ENCODE results near the gene KLHL26.
"Not testable (repeated sequence)": the region's sequence is repeated elsewhere in the genome, so short reads cannot be mapped to it uniquely, and the experiment has no call there.

The KLHL26 gene

GRCh38 chr19:18592732-18593131, 44.1 kb upstream of the KLHL26 start:
- not testable (repeated sequence) for H3K36me3 ChIP-seq (ENCODE audit: control insufficient read depth in 1 of 2, insufficient read depth in 2 of 2, low read length in 2 of 2); H3K4me3 ChIP-seq (ENCODE audit: low read depth in 1 of 2, low read length in 2 of 2); H3K9me3 ChIP-seq (ENCODE audit: control insufficient read depth in 1 of 2, low read length in 2 of 2); H3K9ac ChIP-seq (ENCODE audit: low read depth in 1 of 2, low read length in 2 of 2); H3K27ac ChIP-seq (ENCODE audit: low read depth, low read length)
- H3K27me3 ChIP-seq (ENCODE audit: control insufficient read depth in 1 of 2, insufficient read depth in 2 of 2, low read length in 2 of 2), result peaks cover 15 to 18% of the 10 kb centered on the region in 2 donors
- H3K4me1 ChIP-seq (ENCODE audit: control insufficient read depth in 1 of 2, insufficient read depth in 2 of 2, low read length in 2 of 2), result peaks cover 21 to 38% of the 10 kb centered on the region in 2 donors

- H3K27me3 ChIP-seq (ENCODE audit: control insufficient read depth in 1 of 2, insufficient read depth in 2 of 2, low read length in 2 of 2), result peaks cover 19 to 26% of the 10 kb centered on the region in 2 donors
- H3K27ac ChIP-seq (ENCODE audit: low read depth, low read length), result no peak overlapping the region
- H3K36me3 ChIP-seq (ENCODE audit: control insufficient read depth in 1 of 2, insufficient read depth in 2 of 2, low read length in 2 of 2), result peaks cover 3 to 9% of the 10 kb centered on the region in 2 donors
- H3K4me1 ChIP-seq (ENCODE audit: control insufficient read depth in 1 of 2, insufficient read depth in 2 of 2, low read length in 2 of 2), result peaks cover 14 to 30% of the 10 kb centered on the region in 2 donors
- no peaks in the 10 kb centered on the region for H3K9me3 ChIP-seq (ENCODE audit: control insufficient read depth in 1 of 2, low read length in 2 of 2)
- H3K4me3 ChIP-seq (ENCODE audit: low read depth in 1 of 2, low read length in 2 of 2), result no peak overlapping the region
- H3K9ac ChIP-seq (ENCODE audit: low read depth in 1 of 2, low read length in 2 of 2), result no peak overlapping the region
These were observed 43.3 kb upstream of the KLHL26 start for GRCh38 chr19:18593367-18594095.

GRCh38 chr19:18594096-18594823, 42.6 kb upstream of the KLHL26 start:
- Histone ChIP-seq H3K9ac (ENCODE audit: low read depth in 1 of 2, low read length in 2 of 2) (no peak overlapping the region), H3K36me3 (ENCODE audit: control insufficient read depth in 1 of 2, insufficient read depth in 2 of 2, low read length in 2 of 2) (peaks cover 3 to 9% of the 10 kb centered on the region in 2 donors), H3K9me3 (ENCODE audit: control insufficient read depth in 1 of 2, low read length in 2 of 2) (no peaks in the 10 kb centered on the region), H3K4me1 (ENCODE audit: control insufficient read depth in 1 of 2, insufficient read depth in 2 of 2, low read length in 2 of 2) (peaks cover 14 to 28% of the 10 kb centered on the region in 2 donors), H3K4me3 (ENCODE audit: low read depth in 1 of 2, low read length in 2 of 2) (peak overlapping the region; percentile 43 to 49), H3K27me3 (ENCODE audit: control insufficient read depth in 1 of 2, insufficient read depth in 2 of 2, low read length in 2 of 2) (peaks cover 25 to 30% of the 10 kb centered on the region in 2 donors), H3K27ac (ENCODE audit: low read depth, low read length) (no peak overlapping the region)

DNA sequence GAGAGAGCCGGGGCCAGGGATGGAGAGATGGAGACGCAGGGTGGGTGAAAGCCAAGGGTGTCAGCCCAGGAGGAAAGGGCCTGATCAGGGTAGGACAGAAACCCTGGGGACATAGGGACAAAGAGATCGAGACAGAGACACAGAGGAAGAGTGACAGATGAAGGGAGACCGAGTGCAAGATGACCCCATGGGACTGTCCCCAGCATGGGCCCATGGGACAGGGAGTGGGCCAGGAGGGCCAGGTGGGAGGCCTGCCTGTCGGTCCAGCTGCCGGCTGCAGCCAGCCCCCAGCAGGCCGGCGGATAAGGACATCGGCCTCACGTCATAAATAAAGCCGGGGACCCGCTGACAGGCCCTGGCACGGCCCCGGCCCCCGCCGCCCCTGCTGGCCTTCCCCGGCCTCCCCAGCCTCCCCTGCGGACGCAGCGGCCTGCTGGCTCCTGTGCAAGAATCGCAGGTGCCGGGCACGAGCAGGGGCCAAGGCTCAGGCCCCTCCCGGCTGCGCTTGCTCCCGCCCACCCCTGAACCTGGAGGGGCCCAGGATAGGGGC, 41.9 kb upstream of the KLHL26 start:
- H3K9ac ChIP-seq (ENCODE audit: low read depth in 1 of 2, low read length in 2 of 2), result no peak overlapping the region
- no peaks in the 10 kb centered on the region for H3K9me3 ChIP-seq (ENCODE audit: control insufficient read depth in 1 of 2, low read length in 2 of 2)
- H3K4me1 ChIP-seq (ENCODE audit: control insufficient read depth in 1 of 2, insufficient read depth in 2 of 2, low read length in 2 of 2), result peaks cover 9 to 21% of the 10 kb centered on the region in 2 donors
- peak overlapping the region; percentile 17 to 49 for H3K4me3 ChIP-seq (ENCODE audit: low read depth in 1 of 2, low read length in 2 of 2)
- H3K27ac ChIP-seq (ENCODE audit: low read depth, low read length), result no peak overlapping the region
- peaks cover 3 to 9% of the 10 kb centered on the region in 2 donors for H3K36me3 ChIP-seq (ENCODE audit: control insufficient read depth in 1 of 2, insufficient read depth in 2 of 2, low read length in 2 of 2)
- peaks cover 31 to 36% of the 10 kb centered on the region in 2 donors for H3K27me3 ChIP-seq (ENCODE audit: control insufficient read depth in 1 of 2, insufficient read depth in 2 of 2, low read length in 2 of 2)

DNA sequence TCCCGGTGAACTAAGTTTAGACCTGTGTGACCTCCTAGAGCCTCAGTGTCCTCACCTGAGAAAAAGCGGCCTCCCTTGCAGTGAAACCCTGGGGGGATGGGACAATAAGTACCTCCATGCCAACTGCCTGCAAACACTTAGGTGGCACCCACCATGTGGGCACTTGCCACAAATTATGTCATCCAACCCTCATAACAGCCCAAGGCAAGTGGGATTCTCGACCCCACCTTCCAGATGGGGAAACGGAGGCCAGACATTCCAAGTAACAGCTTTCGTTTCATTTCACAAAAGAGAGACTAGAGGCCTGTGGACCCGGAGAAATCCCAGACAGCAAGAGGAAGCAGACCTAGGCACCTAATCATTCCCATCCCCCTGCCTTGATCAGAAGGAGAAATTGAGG, 41.4 kb upstream of the KLHL26 start:
- H3K9ac ChIP-seq (ENCODE audit: low read depth in 1 of 2, low read length in 2 of 2), result no peak overlapping the region
- peaks cover 31 to 37% of the 10 kb centered on the region in 2 donors for H3K27me3 ChIP-seq (ENCODE audit: control insufficient read depth in 1 of 2, insufficient read depth in 2 of 2, low read length in 2 of 2)
- peaks cover 8 to 15% of the 10 kb centered on the region in 2 donors for H3K4me1 ChIP-seq (ENCODE audit: control insufficient read depth in 1 of 2, insufficient read depth in 2 of 2, low read length in 2 of 2)
- H3K27ac ChIP-seq (ENCODE audit: low read depth, low read length), result no peak overlapping the region
- no peak overlapping the region for H3K4me3 ChIP-seq (ENCODE audit: low read depth in 1 of 2, low read length in 2 of 2)
- H3K36me3 ChIP-seq (ENCODE audit: control insufficient read depth in 1 of 2, insufficient read depth in 2 of 2, low read length in 2 of 2), result peaks cover 3 to 7% of the 10 kb centered on the region in 2 donors
- no peaks in the 10 kb centered on the region for H3K9me3 ChIP-seq (ENCODE audit: control insufficient read depth in 1 of 2, low read length in 2 of 2)

GRCh38 chr19:18596752-18597157, 40.1 kb upstream of the KLHL26 start:
- Histone ChIP-seq H3K36me3 (ENCODE audit: control insufficient read depth in 1 of 2, insufficient read depth in 2 of 2, low read length in 2 of 2) (no peaks in the 10 kb centered on the region), H3K27me3 (ENCODE audit: control insufficient read depth in 1 of 2, insufficient read depth in 2 of 2, low read length in 2 of 2) (peaks cover 35 to 39% of the 10 kb centered on the region in 2 donors), H3K4me3 (ENCODE audit: low read depth in 1 of 2, low read length in 2 of 2) (no peak overlapping the region), H3K4me1 (ENCODE audit: control insufficient read depth in 1 of 2, insufficient read depth in 2 of 2, low read length in 2 of 2) (peaks cover 8 to 11% of the 10 kb centered on the region in 2 donors), H3K27ac (ENCODE audit: low read depth, low read length) (no peak overlapping the region), H3K9ac (ENCODE audit: low read depth in 1 of 2, low read length in 2 of 2) (no peak overlapping the region), H3K9me3 (ENCODE audit: control insufficient read depth in 1 of 2, low read length in 2 of 2) (no peaks in the 10 kb centered on the region)

DNA sequence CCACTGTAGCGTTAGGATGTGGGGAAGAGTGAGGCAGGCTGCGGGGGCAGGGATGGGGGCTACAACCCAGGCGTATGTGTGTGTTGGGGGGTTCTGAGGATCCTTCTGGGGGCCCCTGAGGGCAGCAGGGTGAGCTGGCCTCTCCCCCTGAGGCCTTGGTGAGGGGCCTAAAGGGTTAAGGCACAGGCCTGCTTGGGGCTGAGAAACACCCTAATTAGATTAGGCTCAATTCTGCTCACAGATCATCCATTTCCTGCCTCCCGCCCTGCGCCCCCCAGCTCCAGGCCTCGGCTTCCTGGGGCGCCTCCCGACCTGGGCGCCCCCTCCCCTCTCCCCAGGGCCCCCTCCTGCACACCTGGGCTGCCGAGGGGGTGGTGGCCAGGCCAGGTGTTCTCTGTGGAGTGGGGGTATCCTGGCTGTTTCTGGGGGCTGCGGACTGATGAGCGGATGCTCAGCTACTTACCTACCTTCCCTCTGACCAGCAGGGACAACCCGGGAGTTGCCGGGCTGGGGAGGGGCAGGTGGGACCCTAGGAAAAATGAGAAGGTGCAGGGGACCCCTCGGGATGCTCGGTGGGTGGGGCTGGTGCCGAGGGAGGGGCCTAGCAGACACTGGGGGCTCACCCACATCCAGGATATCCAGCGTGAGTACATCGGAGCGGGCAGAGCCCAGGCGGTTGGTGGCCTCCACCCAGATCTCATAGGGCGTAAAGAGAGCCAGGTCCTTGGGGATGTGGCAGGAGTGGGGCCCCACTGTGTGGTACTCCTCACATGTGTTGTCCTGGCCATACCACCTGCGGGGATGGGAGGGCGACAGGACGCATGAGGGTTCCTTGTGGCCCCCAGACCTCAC, 38.8 kb upstream of the KLHL26 start:
- Histone ChIP-seq H3K4me1 (ENCODE audit: control insufficient read depth in 1 of 2, insufficient read depth in 2 of 2, low read length in 2 of 2) (peaks cover 8 to 11% of the 10 kb centered on the region in 2 donors), H3K4me3 (ENCODE audit: low read depth in 1 of 2, low read length in 2 of 2) (no peak overlapping the region), H3K27ac (ENCODE audit: low read depth, low read length) (no peak overlapping the region), H3K36me3 (ENCODE audit: control insufficient read depth in 1 of 2, insufficient read depth in 2 of 2, low read length in 2 of 2) (no peaks in the 10 kb centered on the region), H3K27me3 (ENCODE audit: control insufficient read depth in 1 of 2, insufficient read depth in 2 of 2, low read length in 2 of 2) (peaks cover 41 to 45% of the 10 kb centered on the region in 2 donors), H3K9ac (ENCODE audit: low read depth in 1 of 2, low read length in 2 of 2) (no peak overlapping the region), H3K9me3 (ENCODE audit: control insufficient read depth in 1 of 2, low read length in 2 of 2) (no peaks in the 10 kb centered on the region)

DNA sequence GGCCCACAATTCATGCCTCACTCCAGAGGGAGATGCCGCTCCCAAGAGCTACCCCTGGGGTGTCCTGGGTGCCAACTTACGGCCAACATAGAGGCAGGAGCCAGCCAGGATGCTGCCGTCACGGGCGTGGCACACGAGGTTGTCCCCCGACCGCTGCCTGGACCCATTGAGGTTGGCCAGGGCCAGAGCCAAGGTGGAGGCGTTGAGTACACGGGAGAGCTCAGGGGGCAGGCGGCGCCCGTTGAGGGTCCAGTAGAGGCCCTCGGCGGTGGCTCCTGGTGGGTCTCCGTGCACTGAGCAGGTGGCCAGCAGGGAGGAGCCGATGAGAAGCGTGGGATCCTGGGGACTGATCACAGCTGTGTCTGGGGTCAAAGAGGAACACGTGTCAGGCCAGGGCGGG, 37.3 kb upstream of the KLHL26 start:
- H3K4me1 ChIP-seq (ENCODE audit: control insufficient read depth in 1 of 2, insufficient read depth in 2 of 2, low read length in 2 of 2), result peaks cover 7 to 10% of the 10 kb centered on the region in 2 donors
- no peak overlapping the region for H3K27ac ChIP-seq (ENCODE audit: low read depth, low read length)
- peaks cover 53 to 57% of the 10 kb centered on the region in 2 donors for H3K27me3 ChIP-seq (ENCODE audit: control insufficient read depth in 1 of 2, insufficient read depth in 2 of 2, low read length in 2 of 2)
- no peaks in the 10 kb centered on the region for H3K36me3 ChIP-seq (ENCODE audit: control insufficient read depth in 1 of 2, insufficient read depth in 2 of 2, low read length in 2 of 2)
- H3K9me3 ChIP-seq (ENCODE audit: control insufficient read depth in 1 of 2, low read length in 2 of 2), result no peaks in the 10 kb centered on the region
- no peak overlapping the region for H3K9ac ChIP-seq (ENCODE audit: low read depth in 1 of 2, low read length in 2 of 2)
- H3K4me3 ChIP-seq (ENCODE audit: low read depth in 1 of 2, low read length in 2 of 2), result no peak overlapping the region

DNA sequence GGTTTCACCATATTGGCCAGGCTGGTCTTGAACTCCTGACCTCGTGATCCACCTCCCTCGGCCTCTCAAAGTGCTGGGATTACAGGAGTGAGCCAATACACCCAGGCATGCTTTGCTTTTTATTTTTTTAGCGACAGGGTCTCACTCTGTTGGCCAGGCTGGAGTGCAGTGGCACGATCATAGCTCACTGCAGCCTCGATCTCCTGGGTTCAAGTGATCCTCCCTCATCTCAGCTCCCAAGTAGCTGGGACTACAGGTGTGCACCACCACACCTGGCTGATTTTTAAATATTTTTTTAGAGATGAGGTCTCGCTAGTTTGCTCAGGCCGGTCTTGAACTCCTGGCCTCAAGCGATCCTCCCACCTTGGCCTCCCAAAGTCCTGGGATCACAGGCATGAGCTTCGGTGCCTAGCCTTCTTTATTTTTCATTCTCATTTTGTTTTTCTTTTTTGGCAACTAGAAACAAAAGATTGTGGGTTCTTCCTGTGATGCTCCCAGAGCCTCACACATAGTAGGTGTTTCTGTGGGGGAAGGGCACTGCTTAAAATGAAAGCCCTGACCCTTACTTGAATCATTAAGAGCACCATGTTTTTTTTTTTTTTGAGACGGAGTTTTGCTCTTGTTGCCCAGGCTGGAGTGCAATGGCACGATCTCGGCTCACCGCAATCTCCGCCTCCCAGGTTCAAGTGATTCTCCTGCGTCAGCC, 36.0 kb upstream of the KLHL26 start:
- not testable (repeated sequence) for H3K4me1 ChIP-seq (ENCODE audit: control insufficient read depth in 1 of 2, insufficient read depth in 2 of 2, low read length in 2 of 2); H3K4me3 ChIP-seq (ENCODE audit: low read depth in 1 of 2, low read length in 2 of 2); H3K9ac ChIP-seq (ENCODE audit: low read depth in 1 of 2, low read length in 2 of 2); H3K9me3 ChIP-seq (ENCODE audit: control insufficient read depth in 1 of 2, low read length in 2 of 2); H3K36me3 ChIP-seq (ENCODE audit: control insufficient read depth in 1 of 2, insufficient read depth in 2 of 2, low read length in 2 of 2); H3K27ac ChIP-seq (ENCODE audit: low read depth, low read length)
- peaks cover 57 to 63% of the 10 kb centered on the region in 2 donors for H3K27me3 ChIP-seq (ENCODE audit: control insufficient read depth in 1 of 2, insufficient read depth in 2 of 2, low read length in 2 of 2)
